IMR-90 (cell line): Measurements from ENCODE around the gene ATP5PD. TPM values are rescaled to one million over a fixed set of nuclear protein-coding genes. Genes with fewer than 3 reads are reported as not detected.

Source experiments
- ATAC-seq: fragments of 200-7000 bp; cut with Tn5 transposase; 2 replicates; pipeline ENCODE4 v1.9.1; 2020; ENCODE audit warnings: low read depth, mild to moderate bottlenecking, moderate library complexity
- BruUV-seq: library from RNA; stranded (reverse); fragments of 400-500 nt; replicated peaks from 2 replicates; lab custom pipeline; 2021; lab: Mats Ljungman, UMichigan
- CTCF ChIA-PET: fragments of 300-600 bp; formaldehyde crosslinking; extraction: SDS; loops from one replicate; lab custom pipeline; 2021; ENCODE audit warnings: antibody characterized with exemption; lab: Yijun Ruan, JAX
- POLR2A ChIA-PET: fragments of 300-600 bp; sonication (Branson Sonifier 250); formaldehyde crosslinking; loops from one replicate; lab custom pipeline; 2022; ENCODE audit warnings: antibody characterized with exemption; ENCODE audit not compliant: unreplicated experiment; lab: Charles Lee
- DNase-seq: peaks from one replicate; pipeline ENCODE4 v3.0.0; 2013
- H2AFZ ChIP-seq: replicated peaks from 2 replicates; pipeline ENCODE3; 2013; ENCODE audit warnings: low read length, mild to moderate bottlenecking; ENCODE audit not compliant: poor library complexity
- H2AK5ac ChIP-seq: 2 replicates; pipeline ENCODE4 v1.6.1; 2013; ENCODE audit warnings: low read depth, low read length, inconsistent platforms
- H2AK9ac ChIP-seq: replicated peaks from 2 replicates; pipeline ENCODE3; 2013; ENCODE audit warnings: mild to moderate bottlenecking, low read depth, low read length, moderate library complexity; ENCODE audit not compliant: poor library complexity
- H2BK120ac ChIP-seq: 2 replicates; pipeline ENCODE4 v1.6.1; 2013; ENCODE audit warnings: low read depth, low read length, inconsistent platforms
- H2BK15ac ChIP-seq: 3 replicates; pipeline ENCODE4 v1.6.1; 2013; ENCODE audit warnings: low read depth, low read length, inconsistent platforms
- H2BK20ac ChIP-seq: 2 replicates; pipeline ENCODE4 v1.6.1; 2013; ENCODE audit warnings: low read depth, mild to moderate bottlenecking, inconsistent platforms, low read length, moderate library complexity
- H2BK5ac ChIP-seq: 2 replicates; pipeline ENCODE4 v1.6.1; 2013; ENCODE audit warnings: mild to moderate bottlenecking, low read depth, low read length, inconsistent platforms; ENCODE audit not compliant: poor library complexity, severe bottlenecking
- H3K14ac ChIP-seq: replicated peaks from 2 replicates; pipeline ENCODE4 v1.6.1; 2013; ENCODE audit warnings: low read depth, low read length, inconsistent platforms
- H3K18ac ChIP-seq: 2 replicates; pipeline ENCODE4 v1.6.1; 2013; ENCODE audit warnings: low read depth, low read length, control low read depth
- H3K23ac ChIP-seq: 2 replicates; pipeline ENCODE4 v1.6.1; 2013; ENCODE audit warnings: low read depth, low read length, inconsistent platforms
- H3K27ac ChIP-seq: 2 replicates; pipeline ENCODE4 v1.5.1; 2013; ENCODE audit warnings: mild to moderate bottlenecking, control low read depth, low read length; ENCODE audit not compliant: insufficient read depth
- H3K27me3 ChIP-seq: 2 replicates; pipeline ENCODE4 v1.6.1; 2013; ENCODE audit warnings: low read length; ENCODE audit not compliant: control insufficient read depth, insufficient read depth
- H3K36me3 ChIP-seq: 2 replicates; pipeline ENCODE4 v1.6.1; 2013; ENCODE audit warnings: low read length, mixed read lengths; ENCODE audit not compliant: control insufficient read depth, insufficient read depth
- H3K4ac ChIP-seq: 2 replicates; pipeline ENCODE4 v1.6.1; 2013; ENCODE audit warnings: low read depth, low read length, inconsistent platforms
- H3K4me1 ChIP-seq: 2 replicates; pipeline ENCODE4 v1.6.1; 2013; ENCODE audit warnings: low read length, mixed read lengths; ENCODE audit not compliant: control insufficient read depth, insufficient read depth
- H3K4me2 ChIP-seq: 2 replicates; pipeline ENCODE4 v1.6.1; 2013; ENCODE audit warnings: low read depth, mild to moderate bottlenecking, control low read depth, low read length, moderate library complexity
- H3K4me3 ChIP-seq: 2 replicates; pipeline ENCODE4 v1.5.1; 2013; ENCODE audit warnings: low read depth, mild to moderate bottlenecking, control low read depth, low read length, moderate library complexity; ENCODE audit not compliant: insufficient read depth
- H3K56ac ChIP-seq: 2 replicates; pipeline ENCODE4 v1.6.1; 2013; ENCODE audit warnings: low read length, inconsistent platforms; ENCODE audit not compliant: insufficient read depth; ENCODE audit errors: extremely low read depth
- H3K79me1 ChIP-seq, 2 experiments: 2 replicates each; pipeline ENCODE4 v1.6.1; 2013; ENCODE audit warnings: low read length in 2 of 2, inconsistent platforms in 1 of 2, low read depth in 1 of 2
- H3K9ac ChIP-seq: 2 replicates; pipeline ENCODE4 v1.6.1; 2013; ENCODE audit warnings: low read depth, low read length, control low read depth
- H3K9me1 ChIP-seq: 2 replicates; pipeline ENCODE4 v1.6.1; 2013; ENCODE audit warnings: low read length, inconsistent platforms; ENCODE audit not compliant: insufficient read depth
- H3K9me3 ChIP-seq: 2 replicates; pipeline ENCODE4 v1.6.1; 2013; ENCODE audit warnings: low read length; ENCODE audit not compliant: control insufficient read depth, insufficient read depth
- H4K20me1 ChIP-seq: 2 replicates; pipeline ENCODE4 v1.6.1; 2013; ENCODE audit warnings: low read length, inconsistent platforms; ENCODE audit not compliant: insufficient read depth
- H4K5ac ChIP-seq: 2 replicates; pipeline ENCODE4 v1.6.1; 2013; ENCODE audit warnings: mild to moderate bottlenecking, low read depth, low read length, control low read depth
- H4K8ac ChIP-seq, 2 experiments: 2 replicates each; pipeline ENCODE4 v1.6.1; 2013; ENCODE audit warnings: low read depth in 2 of 2, low read length in 2 of 2, control low read depth in 1 of 2, inconsistent platforms in 1 of 2
- H4K91ac ChIP-seq: 2 replicates; pipeline ENCODE4 v1.6.1; 2013; ENCODE audit warnings: low read depth, low read length, inconsistent platforms; ENCODE audit not compliant: insufficient read depth
- BHLHE40 ChIP-seq: fragments of 150-350 bp; IDR thresholded peaks from 2 replicates; pipeline ENCODE4 v1.6.1; 2016; ENCODE audit warnings: mild to moderate bottlenecking, low read depth, low read length
- CEBPB ChIP-seq: IDR thresholded peaks from 2 replicates; pipeline ENCODE4 v1.6.1; 2012; ENCODE audit warnings: low read depth, low read length, improper control_type of control experiment
- CHD1 ChIP-seq: IDR thresholded peaks from 2 replicates; pipeline ENCODE4 v1.6.1; 2012; ENCODE audit warnings: low read depth, low read length, improper control_type of control experiment
- ELK1 ChIP-seq: fragments of 150-350 bp; IDR thresholded peaks from 2 replicates; pipeline ENCODE4 v1.6.1; 2016; ENCODE audit warnings: low read depth, mild to moderate bottlenecking, low read length, moderate library complexity, borderline replicate concordance
- MAZ ChIP-seq: IDR thresholded peaks from 2 replicates; pipeline ENCODE4 v1.6.1; 2012; ENCODE audit warnings: low read depth, mild to moderate bottlenecking, low read length, improper control_type of control experiment, moderate library complexity, borderline replicate concordance
- NFE2L2 ChIP-seq: fragments of 150-350 bp; IDR thresholded peaks from 2 replicates; pipeline ENCODE4 v1.6.1; 2016; ENCODE audit warnings: low read depth, mild to moderate bottlenecking, low read length
- RAD21 ChIP-seq: IDR thresholded peaks from 2 replicates; pipeline ENCODE4 v1.6.1; 2012; ENCODE audit warnings: low read length, improper control_type of control experiment
- RCOR1 ChIP-seq: IDR thresholded peaks from 2 replicates; pipeline ENCODE4 v1.6.1; 2012; ENCODE audit warnings: mild to moderate bottlenecking, low read length, improper control_type of control experiment; ENCODE audit not compliant: insufficient replicate concordance
- SMC3 ChIP-seq: fragments of 150-350 bp; IDR thresholded peaks from 2 replicates; pipeline ENCODE4 v1.6.1; 2016; ENCODE audit warnings: low read depth, mild to moderate bottlenecking, antibody characterized with exemption, low read length, moderate library complexity
- USF2 ChIP-seq: fragments of 150-350 bp; IDR thresholded peaks from 2 replicates; pipeline ENCODE4 v1.6.1; 2017; ENCODE audit warnings: mild to moderate bottlenecking, antibody characterized with exemption, low read length, low read depth
- WGBS, 2 experiments: methylation state at CpG; one replicate each; pipeline versions ENCODE4 v1.1.5 to v1.1.7; 2013; ENCODE audit warnings: missing lambda C conversion rate in 2 of 2; ENCODE audit not compliant: insufficient read length in 1 of 2; ENCODE audit errors: extremely low coverage in 2 of 2; 5-methylcytosine and 5-hydroxymethylcytosine counted together
- dilution Hi-C: fragments of 300-500 bp; cut with HindIII; formaldehyde crosslinking; loops from one replicate; pipeline ENCODE4 v1.14.3; 2018; ENCODE audit warnings: low sequenced_read_pairs; ENCODE audit not compliant: unreplicated experiment
- in situ Hi-C: fragments of 300-500 bp; cut with MboI; formaldehyde crosslinking; loops from 3 replicates; pipeline ENCODE4 v1.14.3; 2019; ENCODE audit warnings: low sequenced_read_pairs, inconsistent platforms, mixed read lengths
- intact Hi-C: fragments of 100-400 bp; cut with micrococcal nuclease; formaldehyde crosslinking; loops from 2 replicates; pipeline ENCODE4 v1.10.0; 2022
- polyA plus RNA-seq, 3 experiments: library from polyadenylated mRNA; depleted of rRNA; stranded (reverse); fragments of >200 nt; gene quantifications; 2 replicates each; pipeline ENCODE4 v1.2.3, GENCODE V29; 2012; ENCODE audit warnings: low replicate concordance in 1 of 3
- total RNA-seq: library from RNA; depleted of rRNA; stranded (reverse); fragments of >200 nt; gene quantifications from 2 replicates; pipeline ENCODE4 v1.2.3, GENCODE V29; 2012

ATP5PD gene
- total and polyA plus RNA-seq, 2 of the 4 experiments (the other 2 are of a cell fraction), result 373 to 425 TPM

DNA sequence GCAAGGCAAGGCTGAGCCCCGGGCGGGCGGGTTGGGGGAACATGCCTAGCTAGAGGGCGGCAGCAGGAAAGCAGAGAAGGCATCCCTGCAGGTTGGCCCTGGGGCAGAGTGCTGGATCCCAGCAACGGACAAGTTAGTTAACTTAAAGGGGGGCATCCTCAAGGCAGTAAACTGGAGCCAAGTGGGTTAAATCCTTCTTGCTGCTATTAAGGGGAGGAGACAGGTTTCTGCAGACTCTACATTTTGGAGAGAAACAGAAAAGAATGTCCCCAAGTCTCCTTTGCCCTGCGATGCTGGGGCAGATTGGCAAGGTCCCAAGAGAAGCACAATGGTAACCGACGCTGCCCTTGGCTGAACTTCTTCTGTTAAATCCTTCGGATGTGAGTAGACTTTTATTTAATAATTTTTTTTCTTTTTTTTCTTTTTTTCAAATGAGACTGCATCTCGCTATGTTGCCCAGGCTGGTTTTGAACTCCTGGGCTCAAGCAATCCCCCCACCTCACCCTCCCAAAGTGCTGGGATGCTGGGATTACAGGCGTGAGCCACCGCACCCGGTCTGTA, 14.0 kb downstream of the ATP5PD start:
- no peak overlapping the region for H3K27ac ChIP-seq
- no peak overlapping the region for H2BK15ac ChIP-seq
- H3K79me1 ChIP-seq, result 0 out of 4 replicates have a peak, but pooled peaks cover 0 to 4% of the 10 kb centered on the region in 2 experiments

More for the DNA sequence above, 14.0 kb downstream of the ATP5PD start:
- peaks cover 13% of the 10 kb centered on the region; the same call in 1 of the 2 replicates for H3K9me1 ChIP-seq
- H4K8ac ChIP-seq, result peak overlapping the region in 1 of 2 experiments; percentile 19; a peak in 1 of 4 replicates
- H3K14ac ChIP-seq, result peak overlapping the region; percentile 67; the same call in 1 of the 2 replicates
- dilution Hi-C loops, result no loop called here
- WGBS, 2 experiments, result no CpG with 5 or more reads among the region's 13 CpGs
- 0 out of 2 replicates have a peak overlapping the region, but pooled peaks have one; percentile 64 for H3K23ac ChIP-seq
- H4K91ac ChIP-seq, result no peak overlapping the region
- peak overlapping the region; percentile 70 for H3K4me3 ChIP-seq
- H3K18ac ChIP-seq, result no peak overlapping the region
- H3K36me3 ChIP-seq, result no peaks in the 10 kb centered on the region
- intact Hi-C loops, result loop anchor here (1.0 kb wide), 2 partner anchors 20 to 45 kb away; partner anchors contain the start of genes CDR2L and MRPL58
- H4K20me1 ChIP-seq, result peaks cover 10% of the 10 kb centered on the region
- no peak overlapping the region for H2BK20ac ChIP-seq
- no peak overlapping the region for H3K4ac ChIP-seq
- no peak overlapping the region for H3K56ac ChIP-seq
- ATAC-seq (no peak), DNase-seq (no peak)
- CTCF ChIA-PET, result interaction anchor here (1.6 to 2.0 kb wide), 2 partner anchors 44 to 71 kb away, joined by 5 to 9 read pairs; no protein-coding TSS in a partner anchor
- no TSS peak for BruUV-seq
- no peaks in the 10 kb centered on the region for H3K27me3 ChIP-seq
- POLR2A ChIA-PET, result no interaction called here
- peak overlapping the region; percentile 82 for H2AK9ac ChIP-seq
- TF ChIP-seq USF2, result no peak
- no peak for TF ChIP-seq BHLHE40
- no peak for TF ChIP-seq RCOR1
- no peak for TF ChIP-seq RAD21
- no peak for TF ChIP-seq CEBPB
- no peak for TF ChIP-seq MAZ
- no peak for TF ChIP-seq SMC3
- no peak for TF ChIP-seq NFE2L2
- no peak for TF ChIP-seq CHD1
- TF ChIP-seq ELK1, result no peak
- H3K4me1 ChIP-seq, result peaks cover 2% of the 10 kb centered on the region
- in situ Hi-C loops, result no loop called here
- peak overlapping the region; percentile 84 for H2AFZ ChIP-seq
- H4K5ac ChIP-seq, result no peak overlapping the region
- H3K9me3 ChIP-seq, result peaks cover 4% of the 10 kb centered on the region; the same call in 1 of the 2 replicates
- no peak overlapping the region for H3K9ac ChIP-seq
- H2BK5ac ChIP-seq, result no peak overlapping the region
- no peak overlapping the region for H2BK120ac ChIP-seq
- H2AK5ac ChIP-seq, result no peak overlapping the region
- peak overlapping the region; percentile 79 for H3K4me2 ChIP-seq
